K562 treated with DMSO at 1 percent for 24 hours (cell line): ENCODE data around the gene TTC7B. TPM values are rescaled to one million over a fixed set of nuclear protein-coding genes. Genes with fewer than 3 reads are reported as not detected.

Source experiments
- total RNA-seq: library from RNA; unstranded; fragments of 300-600 nt; gene quantifications from 2 replicates; pipeline ENCODE4 v1.2.3, GENCODE V29; 2022; ENCODE audit warnings: low read depth; ENCODE audit not compliant: insufficient read depth

Gene TTC7B
- 42.5 and 45.8 TPM in 2 replicates for total RNA-seq

GRCh38 chr14:90815822-90816662, at the start of gene TTC7B:
TSS of gene TTC7B (minus strand) at chr14:90816430. CDS start at chr14:90816295, 135 bp downstream.

Other genes starting within 250 kb of the TTC7B start
- gene RPS6KA5, start 244.2 kb upstream of the TTC7B start, total RNA-seq = 3.8 and 4.4 TPM in 2 replicates